NCI-H2196 treated with DMSO at 0.1 percent for 48 hours (cell line): ENCODE data around the gene CGREF1.

Experiments
- DNase-seq: peaks from one replicate; lab custom pipeline; 2025; ENCODE audit not compliant: unreplicated experiment; lab: John Stamatoyannopoulos, UW

CGREF1 gene

DNA sequence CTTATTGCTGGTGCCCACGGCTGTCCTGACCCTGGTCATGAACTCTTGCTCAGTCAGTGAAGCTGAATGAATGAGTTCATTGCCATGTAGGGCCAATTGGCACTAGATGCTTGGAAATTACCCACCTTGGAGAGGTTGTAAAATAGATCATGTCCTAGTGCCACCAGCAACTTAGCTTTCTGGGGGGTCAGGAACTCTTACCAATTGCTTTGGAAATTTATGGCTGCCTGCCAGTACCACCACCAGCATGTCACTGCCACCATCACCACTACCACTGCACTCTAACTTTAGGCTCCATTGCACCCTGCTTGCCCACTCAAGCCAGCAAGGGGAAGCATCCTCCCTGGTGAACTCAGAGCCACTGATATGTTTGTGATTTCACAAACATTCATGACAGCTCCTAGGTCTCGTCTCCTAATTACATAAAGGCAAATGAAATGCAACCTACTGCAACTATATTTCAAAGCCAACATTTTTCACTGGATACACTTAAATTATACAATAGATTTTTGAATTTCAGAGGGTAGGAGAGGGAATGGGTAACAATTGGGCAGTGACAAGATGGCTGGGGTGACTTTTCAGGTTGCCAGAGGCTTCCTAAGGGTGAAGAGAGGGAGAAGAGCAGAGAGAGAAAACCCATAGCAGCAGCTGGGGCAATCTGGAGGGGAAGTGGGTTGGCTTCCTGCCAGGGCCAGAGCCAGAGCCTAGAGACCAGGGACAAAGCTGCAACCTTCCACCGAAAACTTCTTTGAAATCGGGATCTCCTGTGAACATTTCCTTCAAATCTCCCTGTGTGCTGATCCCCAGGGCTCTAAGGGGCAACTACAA, 44.0 kb downstream of the CGREF1 start:
- DNase-seq, result peak; percentile 8

DNA sequence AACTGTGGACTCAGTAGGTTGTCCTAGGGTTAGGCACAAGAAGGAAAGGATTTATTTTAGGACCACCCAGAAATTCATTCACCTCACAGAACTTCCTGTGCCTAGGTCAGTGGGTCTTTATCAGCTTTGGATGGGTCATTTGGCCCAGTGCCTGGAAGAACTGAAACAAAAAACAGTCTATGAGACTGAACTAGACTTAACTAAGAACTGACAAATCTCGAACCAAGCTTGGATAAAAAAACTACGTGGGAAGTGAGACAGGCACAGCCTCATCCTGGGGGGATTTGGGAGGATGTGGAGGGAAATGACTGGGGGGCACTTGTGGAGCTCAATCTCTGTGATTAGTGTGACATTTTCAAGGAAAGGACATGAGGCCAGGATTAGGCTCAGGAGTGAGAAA, 45.1 kb downstream of the CGREF1 start:
- no peak for DNase-seq

DNA sequence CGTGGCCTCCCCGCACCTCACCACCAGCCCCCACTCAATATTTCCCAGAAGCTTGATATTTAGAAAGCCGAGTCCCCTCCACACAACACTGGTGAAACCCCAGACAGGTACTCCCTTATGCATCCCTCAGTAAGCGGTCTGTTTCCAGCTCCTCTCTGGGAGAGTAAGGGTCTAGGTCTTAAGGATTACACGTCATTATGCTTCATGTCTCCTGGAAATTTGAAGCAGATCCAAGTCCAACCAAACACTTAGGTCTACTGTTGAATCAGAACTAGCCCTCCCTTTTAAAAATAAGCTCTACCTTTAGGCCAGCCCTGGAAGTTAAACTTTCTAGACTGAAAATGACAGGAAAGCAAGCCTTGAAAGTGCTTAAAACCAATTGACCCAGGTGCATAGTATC, 46.0 kb downstream of the CGREF1 start:
- no peak for DNase-seq

DNA sequence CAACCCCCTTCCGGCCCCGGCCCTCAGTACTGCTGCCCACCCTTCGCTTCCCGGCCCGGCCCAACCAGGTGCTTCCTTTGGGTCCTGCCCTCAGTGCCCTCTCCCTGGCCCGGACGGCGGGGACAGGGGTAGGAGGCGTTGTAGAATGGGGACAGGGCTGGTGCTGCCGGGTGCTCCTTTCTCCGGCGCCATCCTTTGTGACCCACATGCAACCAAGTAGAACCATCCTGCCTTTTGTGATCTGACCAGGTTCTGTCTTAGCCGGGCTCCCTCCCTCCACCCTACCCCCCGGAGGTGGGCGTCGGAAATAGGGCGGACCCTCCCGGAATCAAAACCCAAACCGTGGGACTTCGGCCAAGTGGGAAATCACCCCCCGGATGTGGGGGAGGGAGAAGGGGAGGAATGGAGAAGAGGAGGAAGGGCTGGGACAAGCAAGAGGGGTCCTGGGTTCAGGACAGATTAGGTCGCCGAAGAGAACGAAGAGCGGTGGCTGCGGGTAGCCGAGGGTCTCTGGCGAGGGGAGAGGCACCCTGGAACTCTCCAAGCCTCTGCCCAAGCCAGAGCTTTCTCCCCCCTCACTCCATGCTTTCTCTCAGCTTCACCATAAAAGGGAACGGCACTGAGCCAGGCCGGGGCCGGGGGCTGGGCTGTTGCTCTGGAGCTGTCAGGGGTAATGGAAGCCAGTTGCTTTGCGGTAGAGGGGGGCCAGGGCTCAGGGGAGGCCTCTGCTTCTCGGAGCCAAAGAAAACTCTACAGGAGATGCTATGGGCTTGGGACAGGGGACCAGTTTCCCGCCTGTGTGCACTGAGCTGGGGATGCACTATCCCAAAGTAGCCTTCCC, 46.7 kb downstream of the CGREF1 start:
- DNase-seq, result no peak

DNA sequence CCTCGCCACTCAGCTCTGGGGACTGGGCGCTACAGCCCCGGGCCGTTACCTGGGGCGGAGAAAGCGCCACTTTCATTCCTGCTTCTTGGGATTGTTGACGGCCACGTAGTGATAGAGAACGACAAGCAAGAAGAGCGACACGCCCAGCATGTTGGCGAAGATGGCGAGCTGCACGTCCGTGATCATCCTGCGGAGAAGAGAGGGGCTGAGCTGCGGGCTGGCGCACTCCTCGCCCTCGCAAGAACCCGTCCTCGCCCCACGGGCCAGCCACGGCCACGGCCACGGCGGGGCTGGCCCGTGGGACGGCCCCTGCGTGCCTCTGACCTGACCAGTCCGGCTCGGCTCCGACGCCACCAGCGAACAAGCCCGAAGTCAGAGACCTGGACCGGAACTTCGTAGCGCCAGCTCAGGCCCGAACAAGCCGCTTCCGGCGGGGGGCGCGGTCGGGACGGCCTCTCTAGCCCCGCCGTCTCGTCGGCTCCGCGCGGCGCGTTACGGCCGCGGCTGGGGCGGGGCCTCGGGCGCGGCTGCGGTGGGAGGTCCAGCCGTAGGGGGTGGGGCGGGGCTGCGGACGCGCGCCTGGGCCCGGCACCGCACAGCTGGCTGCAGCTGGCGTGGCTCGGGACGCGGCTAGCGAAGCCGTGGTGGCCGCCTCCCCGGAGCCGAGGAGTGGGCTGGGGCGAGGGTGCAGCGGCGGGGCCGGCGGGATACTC, 47.5 kb downstream of the CGREF1 start, which contains the start of gene OST4:
OST4 (minus strand) TSS at position 378 of the 713 bp plus-strand sequence.
- peak; percentile 80 for DNase-seq

DNA sequence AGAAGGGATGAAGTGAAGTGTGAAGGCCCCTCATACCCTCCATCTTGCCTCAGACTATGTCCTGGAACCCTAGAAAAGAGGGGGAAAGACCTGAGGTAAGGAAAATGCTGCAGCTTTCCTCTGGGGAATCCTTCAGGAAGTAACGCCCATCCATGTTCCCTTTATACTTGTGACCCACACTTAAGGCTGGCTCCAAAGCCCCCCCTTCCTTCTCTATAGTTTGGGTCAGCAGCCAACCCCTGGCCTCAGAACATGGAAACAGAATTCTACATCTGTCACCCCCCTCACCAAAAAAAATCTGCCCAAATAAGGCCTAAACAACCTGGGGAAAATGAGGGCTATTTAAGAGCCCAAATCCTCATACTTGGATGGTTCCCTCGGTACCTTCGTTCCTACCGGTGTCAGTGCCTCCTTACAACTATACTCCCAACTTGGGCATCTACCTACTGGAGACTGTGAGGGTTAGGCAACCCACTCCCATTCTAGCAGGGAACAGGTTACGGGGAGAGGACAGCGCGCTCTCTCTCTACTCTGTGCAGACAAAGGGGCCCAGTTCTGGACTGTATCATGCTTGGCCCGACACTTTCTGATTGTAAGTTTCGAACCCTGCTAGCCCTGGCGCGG, 48.2 kb downstream of the CGREF1 start:
- DNase-seq, result no peak

DNA sequence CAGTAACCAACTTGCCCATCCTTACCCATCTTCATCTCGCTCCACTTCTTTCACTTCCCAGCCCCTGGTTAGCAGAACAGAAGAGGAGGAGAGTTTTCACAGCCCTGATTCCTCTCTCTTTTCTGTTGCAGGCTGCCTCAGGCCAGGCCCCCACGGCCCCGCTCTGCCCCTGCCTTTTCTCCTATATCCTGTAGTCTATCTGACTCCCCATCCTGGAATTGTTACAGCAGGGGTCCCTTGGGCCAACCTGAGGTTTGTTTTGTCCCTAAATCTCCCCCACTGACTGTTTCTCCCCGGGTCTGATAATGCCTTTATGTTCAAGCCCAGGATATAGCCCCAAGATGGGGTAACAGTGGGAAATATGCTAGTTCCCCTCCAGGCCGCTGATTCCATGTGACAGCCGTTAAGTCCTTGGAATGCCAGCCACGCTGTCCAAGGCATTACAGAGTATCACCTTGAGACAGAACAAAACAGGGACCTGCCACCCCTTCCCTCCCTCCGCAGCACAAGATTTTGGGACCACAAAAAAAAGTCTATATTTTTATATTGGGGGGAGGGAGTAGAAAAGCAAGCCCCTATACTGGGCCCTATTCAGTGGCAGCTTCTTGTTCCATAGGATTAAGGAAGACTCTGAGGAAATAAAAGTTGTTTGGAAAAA, 48.8 kb downstream of the CGREF1 start:
- no peak for DNase-seq

DNA sequence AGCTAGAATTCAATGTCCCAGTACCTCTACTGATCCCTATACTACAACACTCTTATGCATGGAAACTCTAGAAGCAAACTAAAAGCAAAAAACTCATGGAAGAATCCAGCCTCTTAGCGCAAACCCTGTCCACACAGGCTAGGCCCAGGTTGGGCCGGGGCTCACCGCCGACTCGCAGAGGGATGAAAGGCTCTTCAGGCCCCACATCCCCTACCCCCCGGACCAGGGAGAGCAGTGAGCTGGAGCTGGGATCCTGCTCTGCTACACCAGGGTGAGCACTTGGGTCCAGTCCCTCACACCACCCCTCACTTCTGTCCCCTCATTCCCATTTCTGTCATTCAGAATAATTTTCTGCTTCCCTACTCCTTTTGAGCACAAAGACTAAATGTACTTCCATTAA, 49.5 kb downstream of the CGREF1 start:
- DNase-seq, result no peak

DNA sequence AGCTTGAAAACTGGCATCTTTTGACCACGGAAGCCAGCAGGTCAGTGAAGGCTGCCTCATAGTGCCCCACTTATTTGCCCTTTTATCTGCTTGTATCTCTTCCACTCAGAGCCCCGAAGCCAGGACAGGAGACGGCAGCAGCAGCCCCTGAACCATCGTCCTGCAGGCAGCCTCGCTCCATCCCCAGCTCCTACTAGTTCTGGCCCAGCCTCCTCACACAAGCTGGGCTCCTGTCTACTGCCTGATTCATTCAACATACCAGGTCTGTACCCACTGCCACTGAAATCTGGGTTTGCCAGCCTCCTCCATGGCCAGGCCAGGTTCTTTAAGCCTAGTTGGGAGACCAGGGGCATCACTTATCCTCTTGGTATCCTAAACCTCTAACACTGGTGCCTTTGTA, 51.5 kb downstream of the CGREF1 start:
- DNase-seq, result no peak

DNA sequence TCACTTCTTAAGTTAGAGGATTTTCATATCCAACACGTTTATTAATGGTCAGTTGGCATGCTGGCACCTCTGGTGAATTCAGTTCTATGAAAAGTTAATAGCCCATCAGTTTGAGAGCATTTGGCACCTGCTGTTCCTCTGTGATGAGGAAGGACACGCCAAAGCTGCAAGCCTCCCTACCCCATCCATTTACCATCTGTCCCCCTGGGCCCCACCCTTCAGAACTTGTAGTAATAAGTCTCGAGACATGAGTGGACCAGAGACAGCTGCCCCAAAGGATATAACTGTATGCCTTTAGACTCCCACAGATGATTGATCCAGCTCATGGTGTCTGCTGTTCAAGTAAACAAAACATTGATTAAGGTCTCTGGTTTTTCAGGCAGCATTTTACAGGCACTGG, 53.8 kb downstream of the CGREF1 start:
- DNase-seq, result no peak

DNA sequence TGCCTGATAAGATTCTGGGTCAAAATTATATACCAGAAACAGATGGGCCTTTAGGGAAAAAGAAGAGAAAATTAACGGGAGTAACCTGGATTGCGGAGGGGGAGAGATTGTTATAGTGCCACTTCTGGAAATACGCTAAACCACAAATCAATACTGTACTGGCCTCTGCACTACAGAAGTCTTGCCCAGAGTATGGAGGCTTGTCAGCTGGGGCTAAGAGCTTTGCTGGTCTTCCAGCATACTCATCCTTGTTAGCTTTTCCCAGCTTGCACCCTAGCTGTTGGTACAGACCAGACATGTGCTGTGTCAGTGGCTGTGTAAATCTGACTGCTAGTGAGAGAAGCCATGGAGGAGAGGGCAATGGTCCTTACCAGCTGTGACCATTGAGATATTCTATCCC, 58.6 kb downstream of the CGREF1 start:
- DNase-seq, result no peak

DNA sequence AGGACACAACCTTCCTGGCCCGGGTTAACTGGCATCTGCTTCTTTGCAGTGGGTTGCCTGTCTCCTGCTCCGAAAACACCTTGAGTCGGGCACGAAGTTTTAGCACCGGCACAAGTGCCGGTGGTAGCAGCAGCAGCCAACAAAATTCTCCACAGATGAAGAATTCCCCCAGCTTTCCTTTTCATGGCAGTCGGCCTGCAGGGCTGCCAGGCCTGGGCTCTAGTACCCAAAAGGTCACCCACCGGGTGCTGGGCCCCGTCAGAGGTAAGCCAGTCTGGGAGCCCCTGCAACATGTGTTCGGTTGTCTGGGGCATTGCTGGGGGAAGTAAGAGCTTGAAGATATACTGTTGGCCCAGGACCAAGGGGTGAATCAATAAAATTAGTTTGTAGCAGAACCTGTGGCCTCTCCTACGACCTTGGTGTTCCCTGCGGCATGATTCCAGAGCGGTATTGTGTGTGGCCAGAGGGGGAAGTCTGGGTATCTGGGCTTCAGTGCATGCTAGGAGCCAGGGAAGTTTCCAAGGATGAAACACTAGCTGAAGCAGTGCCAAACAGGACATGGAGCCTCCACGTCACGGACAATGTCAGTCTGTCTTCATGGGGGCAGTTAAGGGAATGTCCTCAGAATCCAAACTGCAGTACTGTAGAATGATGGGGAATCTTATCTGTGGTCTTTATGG, 59.6 kb downstream of the CGREF1 start:
- no peak for DNase-seq

DNA sequence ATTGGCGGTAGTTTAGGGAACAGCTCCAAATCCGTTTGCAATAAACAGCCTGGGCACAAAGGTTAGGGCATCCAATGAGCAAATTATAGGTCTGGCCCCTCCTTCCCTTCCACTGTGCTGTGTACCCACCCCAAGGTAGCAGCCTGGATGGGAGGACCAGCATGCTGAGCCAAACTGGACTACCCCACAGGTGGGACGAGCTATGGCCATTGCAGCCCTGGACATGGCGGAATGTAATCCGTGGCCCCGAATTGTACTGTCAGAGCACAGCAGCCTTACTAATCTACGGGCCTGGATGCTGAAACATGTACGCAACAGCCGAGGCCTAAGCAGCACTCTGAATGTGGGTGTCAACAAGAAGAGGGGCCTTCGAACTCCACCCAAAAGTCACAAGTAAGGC, 60.7 kb downstream of the CGREF1 start:
- no peak for DNase-seq

DNA sequence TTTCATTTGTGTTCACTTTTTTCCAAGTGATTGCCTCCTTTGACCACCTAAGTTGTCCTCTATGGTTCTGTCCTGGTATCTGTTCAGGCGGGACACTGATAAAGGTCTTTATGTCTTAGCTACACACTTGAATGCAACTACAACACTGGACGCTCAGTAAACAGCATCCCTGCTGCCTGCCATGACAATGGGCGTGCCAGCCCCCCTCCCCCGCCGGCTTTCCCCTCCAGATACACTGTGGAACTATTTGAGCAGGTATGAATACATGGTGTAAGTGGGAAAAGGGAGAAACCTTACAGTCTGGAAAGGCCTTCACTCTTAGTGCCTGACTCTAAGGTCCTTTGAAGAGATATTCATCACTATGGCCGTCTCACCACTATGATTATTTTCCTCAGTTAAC, 61.7 kb downstream of the CGREF1 start:
- DNase-seq, result no peak

DNA sequence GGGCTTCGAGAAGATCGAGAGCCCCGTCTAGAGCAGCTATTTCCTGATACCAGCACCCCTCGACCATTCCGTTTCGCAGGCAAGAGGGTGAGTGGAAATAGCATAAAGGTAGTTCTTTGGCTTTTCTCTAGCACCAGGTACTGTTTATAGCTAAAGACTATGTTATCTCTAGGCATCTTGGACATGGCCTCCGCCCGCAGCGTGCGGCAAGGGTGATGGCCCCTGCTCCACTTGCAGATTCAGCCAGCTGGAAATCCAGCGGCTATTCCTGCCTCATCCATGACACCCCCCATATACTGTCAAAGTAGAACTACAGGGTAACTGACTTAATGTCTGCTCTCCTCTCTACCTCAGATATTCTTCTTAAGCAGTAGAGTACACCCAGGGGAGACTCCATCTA, 64.2 kb downstream of the CGREF1 start:
- no peak for DNase-seq

DNA sequence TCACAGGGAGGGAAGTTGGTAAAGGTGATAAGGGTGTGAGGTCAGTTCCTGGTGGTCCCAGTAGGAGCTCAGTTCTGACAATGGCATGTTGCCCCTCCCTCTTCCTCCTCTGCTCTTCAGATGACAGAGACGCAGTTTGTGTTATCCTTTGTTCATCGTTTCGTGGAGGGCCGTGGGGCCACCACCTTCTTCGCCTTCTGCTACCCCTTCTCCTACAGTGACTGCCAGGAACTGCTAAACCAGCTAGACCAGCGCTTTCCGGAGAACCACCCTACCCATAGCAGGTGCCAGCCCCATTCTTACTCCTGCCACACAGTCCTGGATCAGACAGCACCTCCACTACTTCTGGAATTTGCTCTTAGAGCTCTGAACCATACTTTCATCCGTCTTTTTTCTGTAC, 65.2 kb downstream of the CGREF1 start:
- DNase-seq, result no peak

DNA sequence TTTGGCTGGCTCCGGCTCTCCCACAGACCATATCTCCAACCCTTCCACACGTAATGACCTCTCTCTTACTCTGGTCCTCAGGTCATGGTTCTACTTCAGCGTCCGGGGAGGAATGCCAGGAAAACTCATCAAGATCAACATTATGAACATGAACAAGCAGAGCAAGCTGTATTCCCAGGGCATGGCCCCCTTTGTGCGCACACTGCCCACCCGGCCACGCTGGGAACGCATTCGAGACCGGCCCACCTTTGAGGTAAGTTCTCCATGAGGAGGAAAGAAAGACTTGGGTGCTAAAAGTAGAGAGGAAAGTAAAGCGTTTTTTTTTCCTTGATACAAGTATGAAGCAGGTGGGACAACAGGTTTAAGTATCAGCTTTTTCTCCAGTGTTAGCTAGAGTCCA, 65.6 kb downstream of the CGREF1 start:
- no peak for DNase-seq

DNA sequence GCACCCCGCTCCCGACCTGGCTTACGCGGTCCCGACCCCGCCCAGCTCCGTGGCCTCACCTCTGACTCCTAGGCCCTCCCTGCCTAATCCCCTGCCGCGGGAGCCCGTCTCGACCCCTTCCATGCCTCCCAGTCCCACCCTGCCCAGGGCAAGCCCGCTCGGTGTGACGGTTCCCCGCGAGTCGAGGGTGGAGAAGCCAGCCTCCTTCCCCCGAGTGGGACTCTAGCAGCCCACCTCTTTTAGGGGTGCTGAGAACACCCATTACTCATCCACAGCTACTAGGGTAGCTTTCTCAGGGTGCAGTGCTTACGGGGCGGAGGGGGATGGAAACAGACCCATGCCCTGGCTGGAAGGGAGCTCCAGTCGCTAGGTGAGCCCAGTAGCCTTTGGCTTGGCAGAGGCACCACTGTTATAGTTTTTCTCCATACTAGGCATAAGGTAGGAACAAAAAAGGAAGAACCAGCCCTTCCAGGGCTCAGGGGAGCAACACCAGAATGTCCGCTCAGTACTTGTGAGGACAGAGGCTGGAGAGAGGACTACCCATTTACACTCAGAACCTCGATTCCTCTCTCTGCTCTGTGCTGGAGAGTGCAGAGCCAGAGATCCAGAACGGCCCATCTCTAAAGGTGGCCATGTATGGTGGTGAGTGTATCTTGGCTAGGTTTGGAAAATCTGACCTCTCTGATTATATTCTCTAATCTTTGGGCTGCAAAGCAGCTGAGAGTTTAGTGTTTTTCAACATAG, 66.9 kb downstream of the CGREF1 start:
- no peak for DNase-seq
